Activated CD4-positive, alpha-beta T cell treated with anti-CD3 and anti-CD28 coated beads, Interleukin-2, Interleukin-4, amounts not matched to agents 100 ng/mL and 50 ng/mL, durations not matched to agents 16 hours and 8 hours (primary cell): ENCODE data around the gene IPO11.

Experiments used
- DNase-seq: peaks from one replicate; pipeline ENCODE4 v3.0.0-alpha.2; 2020; ENCODE audit warnings: low spot score

The IPO11 gene

DNA sequence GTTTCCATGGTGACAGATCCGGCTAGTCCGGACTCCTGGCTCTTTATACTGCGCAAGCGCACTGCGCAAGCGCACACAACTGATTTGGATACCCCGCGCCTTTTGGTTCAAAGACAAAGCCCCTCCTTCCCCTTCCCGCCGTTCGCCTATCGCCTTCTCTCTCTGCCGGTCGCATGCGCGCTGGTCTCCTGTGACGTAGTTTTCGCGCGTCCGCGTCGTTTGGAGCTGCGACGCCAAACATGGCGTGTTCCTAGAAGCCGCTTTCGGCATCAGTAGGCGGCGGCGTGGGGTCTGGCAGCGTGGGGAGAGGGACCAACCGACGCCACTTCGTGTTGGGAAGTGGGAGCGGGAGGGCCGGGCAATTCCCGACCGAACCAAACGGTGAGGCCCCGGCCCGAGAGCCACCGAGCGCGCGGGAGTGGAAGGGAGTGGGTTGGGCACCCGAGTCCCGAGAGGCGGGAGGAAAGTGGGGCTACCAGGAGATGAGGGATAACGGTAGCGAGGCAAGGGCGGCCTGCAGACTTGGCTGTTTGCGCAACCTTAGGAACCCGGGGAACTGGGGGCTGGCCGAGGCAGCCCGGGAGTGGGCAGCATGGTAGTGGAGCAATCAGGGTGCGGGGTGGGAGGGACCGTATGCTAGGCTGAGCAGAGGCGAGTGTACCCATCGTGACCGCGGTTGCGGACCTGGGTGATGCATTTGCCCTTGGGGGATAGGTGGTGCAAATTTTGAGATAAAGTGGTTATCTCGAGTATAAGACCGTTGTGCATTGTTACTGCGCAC lies at the start of gene IPO11:
TSS of gene IPO11 (plus strand) at position 215 of the 781 bp plus-strand sequence. CDS start 24,517 bp downstream, outside the sequence.
- peak; percentile 99 for DNase-seq

DNA sequence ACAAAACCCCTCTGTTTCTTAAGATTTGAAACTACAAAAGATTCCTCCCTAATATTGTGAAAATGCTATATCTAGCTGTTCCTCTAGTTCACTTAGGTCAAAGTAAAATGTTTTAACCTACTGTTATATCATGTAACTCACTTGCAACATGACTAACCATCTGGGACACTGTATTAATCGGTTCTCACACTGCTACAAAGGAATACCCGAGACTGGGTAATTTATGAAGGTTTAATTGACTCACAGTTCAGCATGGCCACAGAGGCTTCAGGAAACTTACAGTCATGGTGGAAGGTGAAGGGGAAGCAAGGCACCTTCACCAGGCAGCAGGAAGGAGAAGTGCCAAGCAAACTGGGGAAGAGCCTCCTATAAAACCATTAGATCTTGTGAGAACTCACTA lies 43.5 kb upstream of the IPO11 start:
- no peak for DNase-seq

DNA sequence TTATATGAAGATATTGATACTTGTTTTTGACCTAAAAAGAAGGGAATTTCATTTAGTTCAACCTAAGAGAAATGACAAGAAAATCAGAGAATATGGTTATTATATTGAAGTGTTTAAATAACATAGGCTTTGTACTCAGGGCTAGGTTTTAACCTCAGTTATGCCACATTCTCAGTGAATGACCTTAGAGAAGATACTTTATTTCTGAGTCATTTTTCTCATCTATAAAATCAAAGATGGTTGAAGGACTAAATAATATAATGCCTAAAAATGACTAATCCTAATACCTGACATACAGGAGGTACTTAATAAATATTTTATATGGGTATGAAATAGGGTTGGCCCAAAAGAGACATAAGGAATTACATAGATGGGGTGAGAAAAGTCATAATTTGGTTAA lies 41.2 kb upstream of the IPO11 start:
- DNase-seq, result no peak

DNA sequence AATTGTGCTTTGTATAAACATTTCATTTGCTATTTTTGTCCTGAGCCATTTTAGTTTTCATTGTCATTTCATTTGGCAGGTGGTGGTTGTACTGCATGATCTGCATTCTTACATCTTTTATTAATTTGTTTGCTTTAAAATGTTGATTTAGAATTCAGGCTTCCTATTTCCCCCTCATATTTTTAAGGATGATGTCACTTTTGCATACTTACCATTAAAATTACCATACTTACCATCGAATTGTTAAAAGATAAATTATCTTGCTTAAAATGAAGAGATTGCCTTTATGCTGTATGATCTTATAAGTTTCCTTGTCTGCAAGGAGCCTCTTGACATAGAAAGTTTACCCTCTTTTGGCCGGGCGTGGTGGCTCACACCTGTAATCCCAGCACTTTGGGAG lies 40.0 kb upstream of the IPO11 start:
- DNase-seq, result no peak

DNA sequence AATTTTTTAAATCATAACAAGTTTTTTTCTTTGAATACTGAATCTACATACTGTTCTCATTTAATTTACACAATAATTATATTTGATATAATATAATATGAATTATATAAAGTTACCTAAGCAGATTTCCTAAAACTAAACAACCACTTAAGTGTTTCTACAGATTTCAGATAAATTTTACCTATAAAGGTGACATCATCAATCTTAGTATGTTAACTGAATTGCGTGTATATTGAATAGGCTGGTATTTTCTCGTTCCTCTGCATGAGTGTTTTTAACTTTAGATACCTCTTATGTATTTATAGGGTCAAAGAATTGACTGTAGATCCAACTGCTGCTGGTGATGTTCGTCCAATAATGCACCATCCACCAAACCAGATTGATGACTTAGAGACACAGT lies 39.2 kb upstream of the IPO11 start:
- DNase-seq, result no peak

DNA sequence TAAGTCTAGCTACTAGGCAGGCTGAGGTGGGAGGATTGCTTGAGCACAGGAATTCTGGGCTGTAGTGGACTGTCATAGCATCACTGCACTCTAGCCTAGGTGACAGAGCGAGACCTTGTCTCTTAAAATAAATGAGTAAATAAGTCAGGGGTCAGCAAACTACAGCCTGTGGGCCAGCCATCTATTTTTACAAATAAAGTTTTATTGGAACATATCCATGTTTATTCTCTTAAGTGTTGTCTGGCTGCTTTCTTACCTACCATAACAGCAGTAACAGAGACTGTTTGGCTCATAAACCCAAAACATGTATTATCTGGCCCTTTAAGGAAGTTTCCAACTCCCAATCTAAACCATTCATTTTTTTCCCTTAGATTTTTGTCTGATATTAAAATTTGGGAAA lies 38.5 kb upstream of the IPO11 start:
- no peak for DNase-seq

DNA sequence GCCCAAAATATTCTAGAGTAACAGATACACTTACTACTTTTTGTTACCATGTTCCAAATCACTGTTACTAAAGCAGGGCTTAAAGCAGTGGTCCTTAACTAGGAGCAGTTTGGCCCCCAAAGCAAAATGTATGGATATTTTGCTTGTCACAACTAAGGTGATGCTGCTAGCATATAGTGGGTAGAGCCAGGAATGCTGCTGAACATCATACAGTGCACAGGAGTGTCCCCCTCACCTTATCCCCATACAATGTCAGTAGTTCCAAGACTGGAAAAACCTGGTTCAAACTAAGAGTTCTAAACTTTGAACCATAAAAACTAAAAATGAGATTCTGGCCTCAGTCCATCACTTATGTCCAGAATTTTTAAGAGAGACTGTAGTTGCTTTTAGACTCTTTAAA lies 36.9 kb upstream of the IPO11 start:
- no peak for DNase-seq

DNA sequence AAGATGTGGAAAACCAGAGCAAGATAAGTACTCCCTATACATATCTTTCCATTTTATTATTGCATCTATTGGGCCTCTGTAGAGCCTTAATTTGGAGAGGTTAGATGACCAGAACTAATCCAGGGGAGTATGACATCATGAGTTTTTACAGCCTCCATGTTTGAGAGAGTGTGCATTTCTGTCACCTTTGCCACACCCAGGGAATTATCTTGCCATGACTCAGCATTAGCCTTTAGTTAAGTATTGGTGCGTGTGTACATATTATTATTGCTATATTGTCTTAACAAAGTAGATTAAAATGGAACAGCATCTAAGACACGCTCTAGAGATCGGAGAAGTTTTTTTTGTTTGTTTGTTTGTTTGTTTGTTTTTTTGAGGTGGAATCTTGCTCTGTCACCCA lies 36.5 kb upstream of the IPO11 start:
- DNase-seq, result no peak

DNA sequence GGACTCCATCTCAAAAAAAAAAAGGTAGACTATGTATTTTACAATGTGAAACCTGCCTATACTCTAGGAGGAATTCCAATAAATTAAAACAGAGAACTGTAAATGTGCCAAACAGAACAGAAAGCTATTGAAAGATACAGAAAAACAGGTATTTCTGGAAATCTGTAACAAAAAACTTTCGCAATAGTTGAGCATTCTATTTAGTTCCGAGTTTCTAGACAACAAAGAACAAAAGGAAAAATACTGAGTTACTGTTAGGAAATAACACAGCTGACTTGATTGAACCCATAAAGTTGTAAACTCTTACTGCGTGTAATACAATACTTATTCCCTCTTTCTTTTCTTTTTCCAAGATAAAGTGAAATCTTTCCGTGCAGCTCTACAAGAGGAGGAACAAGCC lies 27.4 kb upstream of the IPO11 start:
- no peak for DNase-seq

DNA sequence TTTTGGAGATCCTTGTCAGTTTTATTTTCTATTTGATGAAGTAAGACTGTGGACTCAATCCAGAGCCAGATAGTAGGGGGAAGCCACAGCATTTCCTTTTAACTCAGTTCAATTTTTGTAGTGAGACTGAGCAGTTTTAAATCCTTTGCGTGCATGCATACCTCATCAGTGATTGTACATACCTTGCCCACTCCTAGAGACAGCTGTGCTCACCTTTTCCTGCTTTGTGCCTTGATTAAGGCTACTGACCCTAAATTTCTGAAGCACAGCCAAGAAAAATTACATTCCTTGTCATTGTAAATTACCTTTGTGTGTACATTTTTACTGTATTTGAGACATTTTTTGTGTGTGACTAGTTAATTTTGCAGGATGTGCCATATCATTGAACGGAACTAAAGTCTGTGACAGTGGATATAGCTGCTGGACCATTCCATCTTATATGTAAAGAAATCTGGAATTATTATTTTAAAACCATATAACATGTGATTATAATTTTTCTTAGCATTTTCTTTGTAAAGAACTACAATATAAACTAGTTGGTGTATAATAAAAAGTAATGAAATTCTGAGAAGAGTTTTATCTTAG lies 26.7 kb upstream of the IPO11 start:
- DNase-seq, result no peak

DNA sequence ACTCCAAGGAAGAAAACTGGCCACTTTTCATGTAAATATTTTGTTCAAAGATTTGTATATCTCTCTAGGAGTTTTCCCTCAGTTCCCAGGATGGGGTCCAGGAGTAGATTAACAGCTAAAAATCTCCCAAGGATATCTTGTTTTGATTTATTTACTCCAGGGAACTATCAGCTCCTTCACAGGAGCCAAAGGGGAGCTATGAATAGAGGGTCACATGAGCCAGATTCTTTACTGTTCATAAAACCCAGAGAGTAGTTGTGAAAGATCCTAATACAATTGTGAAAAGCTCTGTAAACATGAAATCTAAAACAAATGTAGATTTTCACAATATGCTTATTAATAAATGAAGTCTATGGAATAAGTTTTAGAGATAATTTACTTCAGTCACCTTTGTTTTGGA lies 25.7 kb upstream of the IPO11 start:
- no peak for DNase-seq

DNA sequence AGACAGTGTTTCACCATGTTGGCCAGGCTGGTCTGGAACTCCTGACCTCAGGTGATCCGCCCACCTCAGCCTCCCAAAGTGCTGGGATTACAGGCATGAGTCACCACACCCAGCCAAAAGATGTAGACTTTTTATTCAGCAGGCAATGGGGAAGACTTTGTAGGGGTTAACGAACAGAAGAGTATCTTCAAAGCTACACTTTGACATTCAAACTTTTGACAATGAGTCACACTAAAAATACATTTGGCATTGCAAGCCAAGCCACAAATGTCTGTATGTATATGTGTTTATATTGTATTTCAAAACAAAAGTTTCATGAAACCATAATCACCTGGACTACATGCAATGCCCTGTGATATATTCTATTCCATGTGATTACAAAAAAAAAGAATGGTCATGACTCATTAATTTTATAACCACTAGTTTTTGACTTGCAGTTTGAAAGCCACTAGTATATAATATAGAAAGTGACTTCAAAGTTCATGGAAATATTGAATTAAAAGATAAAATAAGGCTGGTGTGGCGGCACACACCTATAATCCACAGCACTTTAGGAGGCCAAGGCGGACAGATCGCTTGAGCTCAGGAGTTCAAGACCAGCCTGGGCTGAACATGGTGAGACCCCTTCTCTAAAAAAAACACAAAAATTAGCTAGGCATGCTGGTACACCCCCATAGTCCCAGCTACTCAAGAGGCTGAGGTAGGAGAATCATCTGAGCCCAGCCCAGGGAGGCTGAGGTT lies 17.2 kb upstream of the IPO11 start:
- no peak for DNase-seq

DNA sequence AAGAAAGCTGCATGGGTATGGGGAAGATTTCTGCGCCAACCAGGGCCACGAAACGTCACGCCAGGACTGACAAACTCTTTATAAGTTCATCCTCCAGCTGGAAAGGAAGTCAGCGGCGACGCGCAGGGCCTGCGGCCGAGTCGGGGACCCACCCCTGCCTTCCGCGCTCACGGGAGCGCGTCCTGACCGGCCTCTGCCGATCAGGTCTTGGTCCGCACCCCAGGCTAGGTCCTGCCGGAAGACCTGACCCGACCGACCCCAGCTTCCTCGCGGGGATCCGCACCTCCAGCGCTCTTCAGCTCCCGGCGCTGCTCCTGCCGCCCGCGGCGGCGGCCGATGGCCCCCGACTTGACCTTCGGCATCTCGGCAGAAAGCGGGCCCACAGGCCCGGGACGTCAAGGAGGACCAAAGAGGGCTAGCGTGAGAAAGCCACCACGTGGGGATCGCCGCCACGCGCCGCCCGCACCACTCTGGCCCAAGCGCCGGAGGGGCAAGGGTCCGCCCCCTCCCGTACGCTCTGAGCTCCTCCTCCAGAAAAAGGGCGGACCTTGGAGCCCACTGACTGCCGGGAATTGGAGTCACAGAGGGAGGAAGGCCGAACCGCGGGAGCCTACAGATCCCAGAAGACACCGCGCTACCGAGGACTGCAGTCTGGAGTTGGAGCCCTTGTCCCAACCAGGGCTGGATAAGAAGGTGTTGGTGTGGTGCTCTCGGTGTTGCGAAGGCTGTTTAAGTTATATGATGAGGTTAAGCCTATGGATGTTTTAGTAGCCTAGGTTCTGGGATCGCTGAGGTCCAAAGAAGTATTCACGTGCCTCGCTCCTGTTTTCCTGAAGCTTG lies 8.9 kb upstream of the IPO11 start, which contains the start of gene DIMT1:
TSS of gene DIMT1 (minus strand) at position 495 of the 840 bp plus-strand sequence. CDS start at position 362, 133 bp downstream.
- DNase-seq, result peak; percentile 97

DNA sequence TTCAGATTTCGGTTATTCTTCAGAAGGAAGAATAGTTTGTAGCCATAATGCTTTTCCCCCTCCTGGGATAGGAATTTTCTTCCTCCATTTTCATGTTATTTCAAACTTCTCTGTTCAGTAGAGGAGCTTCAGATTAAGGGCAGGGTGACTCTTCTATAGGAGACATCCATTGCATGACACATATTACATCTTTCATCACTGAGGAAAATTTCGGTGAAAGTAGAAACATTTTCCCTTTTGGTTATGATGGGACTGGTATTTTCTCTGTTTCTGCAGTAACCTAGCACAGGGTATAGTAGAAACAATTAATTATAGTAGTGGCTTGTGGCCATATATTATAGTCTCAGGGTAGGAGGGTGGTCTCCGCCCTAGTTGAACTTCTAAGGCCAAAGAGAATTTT lies 1.1 kb downstream of the IPO11 start:
- DNase-seq, result no peak

DNA sequence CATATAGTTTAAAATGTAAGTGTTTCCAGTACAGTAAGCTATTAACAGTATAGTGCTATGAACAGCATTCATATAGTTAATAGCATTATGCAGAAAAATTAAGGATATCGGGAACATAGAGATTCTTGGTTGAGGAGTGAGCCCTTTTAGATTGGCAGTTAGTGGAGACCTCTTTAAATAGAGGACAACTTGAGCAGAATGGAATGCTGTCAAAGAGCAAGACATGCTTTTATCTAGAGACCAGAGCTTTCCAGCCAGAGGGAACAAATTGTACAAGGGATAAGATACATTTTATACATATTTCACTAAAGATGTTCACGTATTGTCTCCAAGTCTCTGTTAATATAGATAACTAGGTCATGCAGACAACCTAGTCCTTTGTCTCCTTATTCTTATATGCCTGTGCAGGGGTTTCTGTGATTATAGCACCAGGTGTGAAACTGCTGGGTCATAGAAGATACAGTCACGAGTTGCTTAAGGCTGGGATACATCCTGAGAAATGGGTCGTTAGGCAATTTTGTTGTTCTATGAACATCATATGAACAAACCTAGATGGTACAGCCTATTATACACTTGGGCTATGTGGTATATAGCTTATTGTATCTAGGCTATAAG lies 6.0 kb downstream of the IPO11 start:
- no peak for DNase-seq

DNA sequence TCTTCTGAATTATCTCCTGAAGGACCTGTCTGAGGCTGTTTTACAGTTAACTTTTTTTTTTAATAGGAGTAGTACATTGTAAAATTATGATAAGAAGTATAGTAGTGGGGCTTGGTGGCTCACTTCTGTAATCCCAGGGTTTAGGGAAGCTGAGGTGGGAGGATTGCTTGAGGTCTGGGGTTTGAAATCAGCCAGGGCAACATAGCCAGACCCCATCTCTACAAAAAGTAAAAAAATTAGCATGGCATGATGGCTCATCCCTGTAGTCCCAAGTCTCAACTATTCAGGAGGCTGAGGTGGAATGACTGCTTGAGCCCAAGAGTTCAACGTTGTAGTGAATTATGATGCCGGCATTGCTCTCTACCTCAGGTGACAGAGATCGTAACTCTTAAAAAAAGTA lies 7.0 kb downstream of the IPO11 start:
- no peak for DNase-seq

DNA sequence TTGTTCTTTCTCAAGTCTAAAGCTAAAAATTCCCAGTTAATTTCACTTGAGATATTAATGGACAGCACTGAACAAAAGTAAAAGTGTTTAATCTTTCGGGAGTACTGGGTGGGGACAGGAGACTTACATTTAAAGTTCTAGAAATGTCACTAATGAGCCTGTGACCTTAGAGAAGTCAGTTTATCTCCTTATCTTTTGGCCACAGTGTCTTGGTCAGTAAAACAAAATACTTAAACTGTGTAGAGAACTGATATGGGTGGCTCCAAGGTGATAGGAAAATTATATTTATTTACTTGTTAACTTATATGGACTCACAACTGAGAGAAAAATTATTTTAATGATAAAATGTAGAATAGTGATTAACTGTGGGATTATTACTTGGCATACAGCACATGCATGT lies 8.9 kb downstream of the IPO11 start:
- no peak for DNase-seq

DNA sequence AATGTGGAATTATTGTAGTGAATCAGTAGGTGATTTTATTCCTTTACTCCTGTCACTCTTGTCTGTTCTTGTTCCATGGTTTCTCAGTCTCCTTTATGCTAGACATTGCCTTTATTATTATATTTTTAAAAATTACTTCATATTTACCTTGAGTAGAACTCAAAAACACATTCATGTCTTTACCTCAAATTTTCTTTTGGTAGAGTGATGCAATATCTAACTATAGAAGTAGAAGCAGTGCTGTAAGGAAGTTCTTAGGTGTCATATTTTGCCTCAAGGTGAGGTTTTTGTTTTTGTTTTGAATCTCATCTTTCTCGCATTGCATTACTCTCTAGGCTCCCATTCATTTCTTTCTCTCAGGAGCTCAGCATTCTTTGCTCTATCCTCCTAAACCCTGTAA lies 12.2 kb downstream of the IPO11 start:
- no peak for DNase-seq

DNA sequence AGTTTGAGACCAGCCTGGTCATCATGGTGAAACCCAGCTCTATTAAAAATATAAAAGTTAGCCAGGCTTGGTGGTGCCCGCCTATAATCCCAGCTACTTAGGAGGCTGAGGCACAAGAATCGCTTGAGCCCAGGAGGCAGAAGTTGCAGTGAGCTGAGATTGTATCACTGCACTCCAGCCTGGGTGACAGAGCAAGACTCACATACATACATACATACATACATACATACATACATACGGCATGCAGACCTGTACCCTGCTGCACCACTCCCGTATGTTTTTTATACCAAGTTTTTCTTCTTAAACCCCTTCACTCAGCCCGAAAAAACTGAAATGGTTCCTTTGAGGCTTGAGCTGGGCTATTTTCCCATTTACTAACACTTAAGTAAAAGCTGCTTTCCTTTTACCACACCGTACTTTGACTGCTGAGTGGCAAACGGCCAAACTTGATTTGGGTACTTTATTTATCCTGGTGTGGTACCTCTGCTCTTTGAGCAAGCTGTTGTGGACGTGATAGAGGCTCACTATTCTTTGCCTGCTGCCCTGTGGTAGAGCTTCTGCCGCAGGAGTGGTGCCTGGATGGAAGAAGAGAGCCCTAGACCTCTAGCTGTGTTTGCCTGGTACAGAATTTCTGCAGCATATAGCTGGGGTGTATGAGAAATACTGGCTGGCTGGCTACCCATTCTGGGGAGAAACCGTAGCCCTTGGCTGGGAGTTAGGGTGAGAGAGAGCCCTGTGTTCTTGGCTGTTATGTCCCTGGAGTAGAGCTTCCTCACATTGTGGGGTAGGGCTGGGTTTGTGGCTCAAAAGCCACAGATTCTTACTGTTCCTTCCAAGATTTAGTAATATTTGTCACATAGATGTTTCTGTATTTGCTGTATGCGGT lies 19.4 kb downstream of the IPO11 start:
- no peak for DNase-seq

DNA sequence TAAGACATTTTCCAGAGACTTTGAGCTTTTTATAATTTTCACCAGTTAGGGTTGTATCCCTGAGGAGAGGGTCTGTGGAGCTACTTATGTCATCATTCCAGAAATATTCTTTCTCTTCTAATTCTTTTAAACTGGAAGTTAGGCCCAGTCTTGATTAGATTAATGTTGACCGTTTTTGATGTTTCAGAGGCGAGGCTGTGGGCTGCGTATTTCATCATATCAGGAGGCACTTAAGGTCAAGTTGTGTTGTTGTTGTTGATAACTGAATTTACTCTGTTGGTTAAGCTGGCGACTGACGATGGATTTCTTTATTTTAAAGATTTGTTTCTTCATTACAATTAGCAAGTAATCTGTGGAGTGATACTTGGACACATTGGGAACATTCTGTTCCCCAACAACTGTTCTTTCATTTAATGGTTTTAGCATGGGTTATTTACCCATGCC lies 20.1 kb downstream of the IPO11 start:
- no peak for DNase-seq

DNA sequence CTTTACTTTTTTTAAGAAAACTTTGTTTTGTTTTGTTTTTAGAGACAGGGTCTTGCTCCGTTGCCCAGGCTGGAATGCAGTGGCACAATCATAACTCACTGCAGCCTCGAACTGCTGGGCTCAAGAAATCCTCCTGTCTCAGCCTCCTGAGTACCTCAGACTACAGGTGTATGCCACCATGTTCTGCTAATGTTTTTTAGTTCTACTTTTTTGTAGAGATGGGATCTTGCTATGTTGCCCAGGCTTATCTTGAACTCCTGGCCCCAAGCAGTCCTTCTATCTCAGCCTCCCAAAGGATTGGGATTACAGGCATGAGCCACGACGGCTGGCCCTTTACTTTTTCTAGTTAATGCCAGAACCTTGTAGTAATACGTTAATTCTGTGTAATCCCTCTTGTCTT lies 36.0 kb downstream of the IPO11 start:
- no peak for DNase-seq
